GM23338 (cell line): ENCODE results near the gene HIBADH. TPM values are rescaled to one million over a fixed set of nuclear protein-coding genes. Genes with fewer than 3 reads are reported as not detected.

Source experiments
- ATAC-seq: fragments of 200-7000 bp; cut with Tn5 transposase; 3 replicates; pipeline ENCODE4 v1.9.1; 2020
- DNase-seq: peaks from one replicate; pipeline ENCODE4 v3.0.0-alpha.2; 2015; ENCODE audit warnings: low spot score
- H2AFZ ChIP-seq: fragments of 200-600 bp; sonication (generic); 2 replicates; pipeline ENCODE4 v1.8.0; 2016; ENCODE audit warnings: antibody characterized with exemption, mild to moderate bottlenecking, moderate library complexity
- H3F3A ChIP-seq: fragments of 200-600 bp; sonication (generic); replicated peaks from 2 replicates; pipeline ENCODE4 v1.8.0; 2017; ENCODE audit warnings: antibody characterized with exemption, mixed run types, low read depth
- H3K27ac ChIP-seq: fragments of 200-600 bp; sonication (generic); 2 replicates; pipeline ENCODE4 v1.6.1; 2016; ENCODE audit warnings: low read depth
- H3K27me3 ChIP-seq: fragments of 200-600 bp; sonication (generic); 2 replicates; pipeline ENCODE4 v1.8.0; 2016; ENCODE audit warnings: mild to moderate bottlenecking, mixed run types, moderate library complexity; ENCODE audit not compliant: insufficient read depth
- H3K36me3 ChIP-seq: fragments of 200-600 bp; sonication (generic); 2 replicates; pipeline ENCODE4 v1.8.0; 2016; ENCODE audit warnings: mild to moderate bottlenecking; ENCODE audit not compliant: insufficient read depth
- H3K4me1 ChIP-seq: fragments of 200-600 bp; sonication (generic); 2 replicates; pipeline ENCODE4 v1.8.0; 2016; ENCODE audit warnings: mild to moderate bottlenecking, moderate library complexity; ENCODE audit not compliant: insufficient read depth
- H3K4me2 ChIP-seq: fragments of 200-600 bp; sonication (generic); 2 replicates; pipeline ENCODE4 v1.7.1; 2017; ENCODE audit warnings: mixed run types
- H3K4me3 ChIP-seq: fragments of 200-600 bp; sonication (generic); 2 replicates; pipeline ENCODE4 v1.6.1; 2016; ENCODE audit warnings: mixed run types
- H3K79me2 ChIP-seq: fragments of 200-600 bp; sonication (generic); replicated peaks from 2 replicates; pipeline ENCODE4 v1.8.0; 2017; ENCODE audit warnings: mild to moderate bottlenecking; ENCODE audit not compliant: insufficient read depth
- H3K9me2 ChIP-seq: fragments of 200-600 bp; sonication (generic); 2 replicates; pipeline ENCODE4 v1.8.0; 2017; ENCODE audit not compliant: insufficient read depth
- H4K20me1 ChIP-seq: fragments of 200-600 bp; sonication (generic); replicated peaks from 2 replicates; pipeline ENCODE4 v1.8.0; 2017; ENCODE audit warnings: mild to moderate bottlenecking; ENCODE audit not compliant: insufficient read depth
- H3K27ac Mint-ChIP-seq: 2 replicates; pipeline ENCODE4 v1.8.0; 2020; ENCODE audit warnings: inconsistent platforms, mild to moderate bottlenecking, moderate library complexity, mixed read lengths
- H3K27me3 Mint-ChIP-seq: 3 replicates; pipeline ENCODE4 v1.8.0; 2022; ENCODE audit warnings: low read depth, mild to moderate bottlenecking, moderate library complexity, mixed read lengths, inconsistent platforms; ENCODE audit not compliant: insufficient read depth, poor library complexity
- H3K36me3 Mint-ChIP-seq: 3 replicates; pipeline ENCODE4 v1.8.0; 2021; ENCODE audit warnings: low read depth, mild to moderate bottlenecking, inconsistent platforms, moderate library complexity, mixed read lengths
- H3K4me1 Mint-ChIP-seq: 3 replicates; pipeline ENCODE4 v1.8.0; 2020; ENCODE audit warnings: mild to moderate bottlenecking, inconsistent platforms, mixed read lengths
- H3K4me3 Mint-ChIP-seq: 3 replicates; pipeline ENCODE4 v1.8.0; 2021; ENCODE audit warnings: moderate library complexity, mild to moderate bottlenecking, inconsistent platforms, mixed read lengths
- H3K9me3 Mint-ChIP-seq: 3 replicates; pipeline ENCODE4 v1.8.0; 2020; ENCODE audit warnings: moderate library complexity, mild to moderate bottlenecking, inconsistent platforms, mixed read lengths
- JUNB ChIP-seq: IDR thresholded peaks from one replicate; pipeline ENCODE4 v1.6.1; 2016; ENCODE audit warnings: antibody characterized with exemption; ENCODE audit not compliant: unreplicated experiment
- STAT1 ChIP-seq: IDR thresholded peaks from one replicate; pipeline ENCODE4 v1.6.1; 2016; ENCODE audit warnings: antibody characterized with exemption; ENCODE audit not compliant: unreplicated experiment
- ZNF114 ChIP-seq: fragments of 250-450 bp; sonication (Bioruptor Pico); IDR thresholded peaks from 2 replicates; pipeline ENCODE4 v1.5.0; 2020; ENCODE audit warnings: mild to moderate bottlenecking, moderate library complexity
- ZNF331 ChIP-seq: fragments of 250-450 bp; sonication (Bioruptor Pico); IDR thresholded peaks from 2 replicates; pipeline ENCODE4 v1.5.0; 2020; ENCODE audit warnings: low read depth, mild to moderate bottlenecking, moderate library complexity
- polyA plus RNA-seq: library from polyadenylated mRNA; unstranded; fragments of >200 nt; fragmentation: Nextera tagmentation; extraction: Ambion mirVana; gene quantifications from 2 replicates; pipeline ENCODE4 v1.2.1, GENCODE V29; 2016
- total RNA-seq: library from RNA; depleted of rRNA; stranded (reverse); fragments of >200 nt; shearing (Covaris generic); gene quantifications from 2 replicates; pipeline ENCODE4 v1.2.3, GENCODE V29; 2014
- TF ChIP-seq, protein P1 (sequence below): IDR thresholded peaks from one replicate; pipeline ENCODE4 v1.6.1; 2018; ENCODE audit warnings: antibody characterized with exemption; ENCODE audit not compliant: unreplicated experiment
- TF ChIP-seq, protein P2 (sequence below): fragments of 250-450 bp; sonication (Bioruptor Pico); IDR thresholded peaks from 2 replicates; pipeline ENCODE4 v1.5.0; 2020; ENCODE audit warnings: mild to moderate bottlenecking, moderate library complexity

HIBADH gene
- total and polyA plus RNA-seq, 2 experiments from 2014 or later, result 31.3 to 57.0 TPM

GRCh38 chr7:27501001-27501400, 161.7 kb downstream of the HIBADH start:
- Histone ChIP-seq H3K4me1 (no peaks in the 10 kb centered on the region), H3K27ac (no peak overlapping the region), H3F3A (no peaks in the 10 kb centered on the region), H3K4me3 (no peak overlapping the region), H3K4me2 (no peak overlapping the region), H3K79me2 (no peaks in the 10 kb centered on the region), H4K20me1 (no peaks in the 10 kb centered on the region), H2AFZ (no peak overlapping the region), H3K36me3 (no peaks in the 10 kb centered on the region), H3K27me3 (no peaks in the 10 kb centered on the region), H3K9me2 (no peaks in the 10 kb centered on the region)
- no peak overlapping the region for H3K4me3 Mint-ChIP-seq
- H3K9me3 Mint-ChIP-seq, result peaks cover 14% of the 10 kb centered on the region
- H3K4me1 Mint-ChIP-seq, result no peaks in the 10 kb centered on the region
- DNase-seq (no peak), ATAC-seq (no peak)
- TF ChIP-seq STAT1 (no peak), ZNF114 (CRISPR knock-in tag) (no peak), ZNF331 (CRISPR knock-in tag) (no peak), JUNB (no peak)
- TF ChIP-seq, protein P1, sequence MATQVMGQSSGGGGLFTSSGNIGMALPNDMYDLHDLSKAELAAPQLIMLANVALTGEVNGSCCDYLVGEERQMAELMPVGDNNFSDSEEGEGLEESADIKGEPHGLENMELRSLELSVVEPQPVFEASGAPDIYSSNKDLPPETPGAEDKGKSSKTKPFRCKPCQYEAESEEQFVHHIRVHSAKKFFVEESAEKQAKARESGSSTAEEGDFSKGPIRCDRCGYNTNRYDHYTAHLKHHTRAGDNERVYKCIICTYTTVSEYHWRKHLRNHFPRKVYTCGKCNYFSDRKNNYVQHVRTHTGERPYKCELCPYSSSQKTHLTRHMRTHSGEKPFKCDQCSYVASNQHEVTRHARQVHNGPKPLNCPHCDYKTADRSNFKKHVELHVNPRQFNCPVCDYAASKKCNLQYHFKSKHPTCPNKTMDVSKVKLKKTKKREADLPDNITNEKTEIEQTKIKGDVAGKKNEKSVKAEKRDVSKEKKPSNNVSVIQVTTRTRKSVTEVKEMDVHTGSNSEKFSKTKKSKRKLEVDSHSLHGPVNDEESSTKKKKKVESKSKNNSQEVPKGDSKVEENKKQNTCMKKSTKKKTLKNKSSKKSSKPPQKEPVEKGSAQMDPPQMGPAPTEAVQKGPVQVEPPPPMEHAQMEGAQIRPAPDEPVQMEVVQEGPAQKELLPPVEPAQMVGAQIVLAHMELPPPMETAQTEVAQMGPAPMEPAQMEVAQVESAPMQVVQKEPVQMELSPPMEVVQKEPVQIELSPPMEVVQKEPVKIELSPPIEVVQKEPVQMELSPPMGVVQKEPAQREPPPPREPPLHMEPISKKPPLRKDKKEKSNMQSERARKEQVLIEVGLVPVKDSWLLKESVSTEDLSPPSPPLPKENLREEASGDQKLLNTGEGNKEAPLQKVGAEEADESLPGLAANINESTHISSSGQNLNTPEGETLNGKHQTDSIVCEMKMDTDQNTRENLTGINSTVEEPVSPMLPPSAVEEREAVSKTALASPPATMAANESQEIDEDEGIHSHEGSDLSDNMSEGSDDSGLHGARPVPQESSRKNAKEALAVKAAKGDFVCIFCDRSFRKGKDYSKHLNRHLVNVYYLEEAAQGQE, result no peak
- TF ChIP-seq, protein P2, sequence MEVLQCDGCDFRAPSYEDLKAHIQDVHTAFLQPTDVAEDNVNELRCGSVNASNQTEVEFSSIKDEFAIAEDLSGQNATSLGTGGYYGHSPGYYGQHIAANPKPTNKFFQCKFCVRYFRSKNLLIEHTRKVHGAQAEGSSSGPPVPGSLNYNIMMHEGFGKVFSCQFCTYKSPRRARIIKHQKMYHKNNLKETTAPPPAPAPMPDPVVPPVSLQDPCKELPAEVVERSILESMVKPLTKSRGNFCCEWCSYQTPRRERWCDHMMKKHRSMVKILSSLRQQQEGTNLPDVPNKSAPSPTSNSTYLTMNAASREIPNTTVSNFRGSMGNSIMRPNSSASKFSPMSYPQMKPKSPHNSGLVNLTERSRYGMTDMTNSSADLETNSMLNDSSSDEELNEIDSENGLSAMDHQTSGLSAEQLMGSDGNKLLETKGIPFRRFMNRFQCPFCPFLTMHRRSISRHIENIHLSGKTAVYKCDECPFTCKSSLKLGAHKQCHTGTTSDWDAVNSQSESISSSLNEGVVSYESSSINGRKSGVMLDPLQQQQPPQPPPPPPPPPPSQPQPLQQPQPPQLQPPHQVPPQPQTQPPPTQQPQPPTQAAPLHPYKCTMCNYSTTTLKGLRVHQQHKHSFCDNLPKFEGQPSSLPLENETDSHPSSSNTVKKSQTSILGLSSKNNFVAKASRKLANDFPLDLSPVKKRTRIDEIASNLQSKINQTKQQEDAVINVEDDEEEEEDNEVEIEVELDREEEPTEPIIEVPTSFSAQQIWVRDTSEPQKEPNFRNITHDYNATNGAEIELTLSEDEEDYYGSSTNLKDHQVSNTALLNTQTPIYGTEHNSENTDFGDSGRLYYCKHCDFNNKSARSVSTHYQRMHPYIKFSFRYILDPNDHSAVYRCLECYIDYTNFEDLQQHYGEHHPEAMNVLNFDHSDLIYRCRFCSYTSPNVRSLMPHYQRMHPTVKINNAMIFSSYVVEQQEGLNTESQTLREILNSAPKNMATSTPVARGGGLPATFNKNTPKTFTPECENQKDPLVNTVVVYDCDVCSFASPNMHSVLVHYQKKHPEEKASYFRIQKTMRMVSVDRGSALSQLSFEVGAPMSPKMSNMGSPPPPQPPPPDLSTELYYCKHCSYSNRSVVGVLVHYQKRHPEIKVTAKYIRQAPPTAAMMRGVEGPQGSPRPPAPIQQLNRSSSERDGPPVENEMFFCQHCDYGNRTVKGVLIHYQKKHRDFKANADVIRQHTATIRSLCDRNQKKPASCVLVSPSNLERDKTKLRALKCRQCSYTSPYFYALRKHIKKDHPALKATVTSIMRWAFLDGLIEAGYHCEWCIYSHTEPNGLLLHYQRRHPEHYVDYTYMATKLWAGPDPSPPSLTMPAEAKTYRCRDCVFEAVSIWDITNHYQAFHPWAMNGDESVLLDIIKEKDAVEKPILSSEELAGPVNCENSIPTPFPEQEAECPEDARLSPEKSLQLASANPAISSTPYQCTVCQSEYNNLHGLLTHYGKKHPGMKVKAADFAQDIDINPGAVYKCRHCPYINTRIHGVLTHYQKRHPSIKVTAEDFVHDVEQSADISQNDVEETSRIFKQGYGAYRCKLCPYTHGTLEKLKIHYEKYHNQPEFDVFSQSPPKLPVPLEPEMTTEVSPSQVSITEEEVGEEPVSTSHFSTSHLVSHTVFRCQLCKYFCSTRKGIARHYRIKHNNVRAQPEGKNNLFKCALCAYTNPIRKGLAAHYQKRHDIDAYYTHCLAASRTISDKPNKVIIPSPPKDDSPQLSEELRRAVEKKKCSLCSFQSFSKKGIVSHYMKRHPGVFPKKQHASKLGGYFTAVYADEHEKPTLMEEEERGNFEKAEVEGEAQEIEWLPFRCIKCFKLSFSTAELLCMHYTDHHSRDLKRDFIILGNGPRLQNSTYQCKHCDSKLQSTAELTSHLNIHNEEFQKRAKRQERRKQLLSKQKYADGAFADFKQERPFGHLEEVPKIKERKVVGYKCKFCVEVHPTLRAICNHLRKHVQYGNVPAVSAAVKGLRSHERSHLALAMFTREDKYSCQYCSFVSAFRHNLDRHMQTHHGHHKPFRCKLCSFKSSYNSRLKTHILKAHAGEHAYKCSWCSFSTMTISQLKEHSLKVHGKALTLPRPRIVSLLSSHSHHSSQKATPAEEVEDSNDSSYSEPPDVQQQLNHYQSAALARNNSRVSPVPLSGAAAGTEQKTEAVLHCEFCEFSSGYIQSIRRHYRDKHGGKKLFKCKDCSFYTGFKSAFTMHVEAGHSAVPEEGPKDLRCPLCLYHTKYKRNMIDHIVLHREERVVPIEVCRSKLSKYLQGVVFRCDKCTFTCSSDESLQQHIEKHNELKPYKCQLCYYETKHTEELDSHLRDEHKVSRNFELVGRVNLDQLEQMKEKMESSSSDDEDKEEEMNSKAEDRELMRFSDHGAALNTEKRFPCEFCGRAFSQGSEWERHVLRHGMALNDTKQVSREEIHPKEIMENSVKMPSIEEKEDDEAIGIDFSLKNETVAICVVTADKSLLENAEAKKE (CRISPR knock-in tag), result no peak
- peaks cover 2% of the 10 kb centered on the region; the same call in 2 of the 3 replicates for H3K36me3 Mint-ChIP-seq
- H3K27ac Mint-ChIP-seq, result no peak overlapping the region
- peaks cover 3% of the 10 kb centered on the region for H3K27me3 Mint-ChIP-seq
